ENCODE results near the gene ZSWIM5.
A peak's percentile ranks its signal among the peaks of the same experiment; 100 is the strongest.
"Not testable (repeated sequence)": the region's sequence is repeated elsewhere in the genome, so short reads cannot be mapped to it uniquely, and the experiment has no call there.

The ZSWIM5 gene

GRCh38 chr1:44994309-44994898 is 212.0 kb downstream of the ZSWIM5 start:
- Histone ChIP-seq H3K27ac (replicated peaks) (no peak overlapping the region), H3K27me3 (ENCODE audit: insufficient read depth, poor library complexity, severe bottlenecking) (no peaks in the 10 kb centered on the region), H3K4me3 (replicated peaks; ENCODE audit: insufficient read depth, low read length) (no peak overlapping the region)
- DNase-seq (ENCODE audit: low read depth in 1 of 2, low spot score in 1 of 2): no peak
- TF ChIP-seq POLR2AphosphoS5 (IDR thresholded peaks at IDR 0.05; ENCODE audit: low read depth) (no peak), GABPA (IDR thresholded peaks at IDR 0.05; ENCODE audit: low read depth) (no peak), REST (IDR thresholded peaks at IDR 0.05; ENCODE audit: insufficient replicate concordance, low read depth) (no peak), CTCF (IDR thresholded peaks at IDR 0.05; ENCODE audit: insufficient read depth, low read length) (no peak), SPI1 (IDR thresholded peaks at IDR 0.05; ENCODE audit: borderline replicate concordance, low read depth) (no peak)

GRCh38 chr1:44988531-44989156 is 217.8 kb downstream of the ZSWIM5 start:
- H3K4me3 ChIP-seq (replicated peaks; ENCODE audit: insufficient read depth, low read length): no peak overlapping the region
- H3K27me3 ChIP-seq (ENCODE audit: insufficient read depth, poor library complexity, severe bottlenecking): no peaks in the 10 kb centered on the region
- TF ChIP-seq POLR2AphosphoS5 (IDR thresholded peaks at IDR 0.05; ENCODE audit: low read depth) (no peak), GABPA (IDR thresholded peaks at IDR 0.05; ENCODE audit: low read depth) (no peak), CTCF (IDR thresholded peaks at IDR 0.05; ENCODE audit: insufficient read depth, low read length) (no peak), REST (IDR thresholded peaks at IDR 0.05; ENCODE audit: insufficient replicate concordance, low read depth) (no peak), SPI1 (IDR thresholded peaks at IDR 0.05; ENCODE audit: borderline replicate concordance, low read depth) (no peak)
- no peak overlapping the region for H3K27ac ChIP-seq (replicated peaks)
- no peak for DNase-seq (ENCODE audit: low read depth in 1 of 2, low spot score in 1 of 2)

- peak overlapping the region; percentile 94 for H3K4me3 ChIP-seq (replicated peaks; ENCODE audit: insufficient read depth, low read length)
- TF ChIP-seq CTCF (IDR thresholded peaks at IDR 0.05; ENCODE audit: insufficient read depth, low read length): no peak
- no peak for TF ChIP-seq GABPA (IDR thresholded peaks at IDR 0.05; ENCODE audit: low read depth)
- TF ChIP-seq SPI1 (IDR thresholded peaks at IDR 0.05; ENCODE audit: borderline replicate concordance, low read depth): no peak
- TF ChIP-seq POLR2AphosphoS5 (IDR thresholded peaks at IDR 0.05; ENCODE audit: low read depth): no peak
- no peak for TF ChIP-seq REST (IDR thresholded peaks at IDR 0.05; ENCODE audit: insufficient replicate concordance, low read depth)
- no peak for DNase-seq (ENCODE audit: low read depth in 1 of 2, low spot score in 1 of 2)
- H3K27ac ChIP-seq (replicated peaks): peak overlapping the region; percentile 70
- H3K27me3 ChIP-seq (ENCODE audit: insufficient read depth, poor library complexity, severe bottlenecking): no peaks in the 10 kb centered on the region
Observed at GRCh38 chr1:44985747-44986359, 220.6 kb downstream of the ZSWIM5 start.

- DNase-seq (ENCODE audit: low read depth in 1 of 2, low spot score in 1 of 2); H3K27ac ChIP-seq (replicated peaks); H3K4me3 ChIP-seq (replicated peaks; ENCODE audit: insufficient read depth, low read length); H3K27me3 ChIP-seq (ENCODE audit: insufficient read depth, poor library complexity, severe bottlenecking): not testable (repeated sequence)
Observed at GRCh38 chr1:44977372-44977771, 229.0 kb downstream of the ZSWIM5 start.
